GM18861 (cell line): ENCODE results near the gene CTCF.

Source experiments
- ATAC-seq: cut with Tn5 transposase; IDR thresholded peaks from one replicate; pipeline ENCODE4 v1.9.1; 2021; ENCODE audit not compliant: unreplicated experiment

The CTCF gene

GRCh38 chr16:67593288-67593687 is 31.0 kb downstream of the CTCF start:
- no peak for ATAC-seq

DNA sequence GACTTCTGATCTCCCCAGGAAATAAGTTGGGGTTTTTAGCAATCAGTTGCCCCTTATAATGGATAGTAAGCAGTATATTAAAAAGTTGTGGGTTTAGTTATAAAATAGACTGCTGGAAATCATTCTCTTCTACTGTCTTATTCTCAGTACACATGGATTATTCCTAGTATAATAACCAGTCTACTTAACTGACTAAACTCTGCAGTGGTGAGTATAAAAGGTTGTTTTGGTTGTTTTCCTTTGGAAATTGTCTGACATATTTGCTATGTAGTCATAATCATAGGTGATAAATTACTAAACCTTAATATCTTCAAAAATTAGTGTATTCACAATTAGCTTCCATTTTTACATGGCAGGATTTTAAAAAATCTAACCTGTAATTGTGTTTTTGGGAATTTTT is 31.4 kb downstream of the CTCF start:
- ATAC-seq: no peak

DNA sequence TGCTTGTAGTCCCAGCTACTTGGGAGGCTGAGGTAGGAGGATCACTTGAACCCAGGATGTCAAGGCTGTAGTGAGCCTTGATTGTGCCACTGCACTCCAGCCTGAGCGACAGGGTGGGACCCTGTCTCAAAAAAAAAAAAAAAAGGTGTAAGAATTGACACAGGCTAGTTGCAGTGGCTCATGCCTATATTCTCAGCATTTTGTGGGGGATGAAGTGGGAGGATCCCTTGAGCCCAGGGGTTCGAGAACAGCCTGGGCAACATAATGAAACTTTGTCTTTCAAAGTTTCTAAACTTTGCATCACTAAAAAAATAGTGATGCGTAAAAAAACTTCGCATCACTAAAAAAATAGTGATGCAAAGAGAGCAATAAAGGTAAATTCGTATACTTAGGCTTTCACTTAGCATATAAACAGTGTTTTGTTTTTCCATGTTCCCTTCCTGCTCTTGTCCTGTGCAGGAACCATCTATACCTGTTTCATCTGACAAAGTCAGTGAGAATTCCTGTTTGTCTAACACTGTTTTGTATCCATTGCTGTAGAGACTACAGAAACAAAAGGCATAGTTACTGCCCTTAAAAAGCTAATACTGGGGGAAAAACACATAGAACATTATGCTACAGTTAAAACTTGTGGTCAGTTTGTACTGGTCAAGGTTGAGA is 32.1 kb downstream of the CTCF start:
- ATAC-seq: no peak

- no peak for ATAC-seq
These were observed 32.6 kb downstream of the CTCF start for GRCh38 chr16:67594956-67595355.

DNA sequence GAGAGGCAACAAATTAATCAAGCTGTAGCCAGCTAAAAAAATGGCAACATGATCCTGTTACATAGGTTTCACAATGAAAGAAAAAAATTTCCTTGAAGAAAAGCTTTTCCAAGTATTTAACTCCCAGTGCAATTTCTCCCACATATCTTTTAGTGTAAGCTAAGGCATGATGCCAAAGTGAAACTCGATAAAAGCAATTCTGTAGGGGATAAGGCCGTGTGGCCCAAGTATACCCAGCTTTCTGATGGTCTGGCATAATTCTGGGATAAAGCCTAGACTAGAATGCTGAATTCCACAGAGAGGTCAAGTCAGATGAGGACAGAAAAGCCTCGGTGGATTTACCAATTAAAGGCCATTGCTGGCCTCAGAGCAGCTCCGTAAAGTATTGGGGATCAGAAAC is 36.2 kb downstream of the CTCF start:
- no peak for ATAC-seq

GRCh38 chr16:67605641-67606040 is 43.3 kb downstream of the CTCF start:
- no peak for ATAC-seq

- ATAC-seq: no peak
These were observed 44.3 kb downstream of the CTCF start for GRCh38 chr16:67606632-67607031.

GRCh38 chr16:67608364-67608763 is 46.0 kb downstream of the CTCF start:
- ATAC-seq: no peak

- ATAC-seq: no peak
These were observed 51.5 kb downstream of the CTCF start for GRCh38 chr16:67613808-67614207.

- no peak for ATAC-seq
These were observed 65.9 kb downstream of the CTCF start for GRCh38 chr16:67628216-67628615.

DNA sequence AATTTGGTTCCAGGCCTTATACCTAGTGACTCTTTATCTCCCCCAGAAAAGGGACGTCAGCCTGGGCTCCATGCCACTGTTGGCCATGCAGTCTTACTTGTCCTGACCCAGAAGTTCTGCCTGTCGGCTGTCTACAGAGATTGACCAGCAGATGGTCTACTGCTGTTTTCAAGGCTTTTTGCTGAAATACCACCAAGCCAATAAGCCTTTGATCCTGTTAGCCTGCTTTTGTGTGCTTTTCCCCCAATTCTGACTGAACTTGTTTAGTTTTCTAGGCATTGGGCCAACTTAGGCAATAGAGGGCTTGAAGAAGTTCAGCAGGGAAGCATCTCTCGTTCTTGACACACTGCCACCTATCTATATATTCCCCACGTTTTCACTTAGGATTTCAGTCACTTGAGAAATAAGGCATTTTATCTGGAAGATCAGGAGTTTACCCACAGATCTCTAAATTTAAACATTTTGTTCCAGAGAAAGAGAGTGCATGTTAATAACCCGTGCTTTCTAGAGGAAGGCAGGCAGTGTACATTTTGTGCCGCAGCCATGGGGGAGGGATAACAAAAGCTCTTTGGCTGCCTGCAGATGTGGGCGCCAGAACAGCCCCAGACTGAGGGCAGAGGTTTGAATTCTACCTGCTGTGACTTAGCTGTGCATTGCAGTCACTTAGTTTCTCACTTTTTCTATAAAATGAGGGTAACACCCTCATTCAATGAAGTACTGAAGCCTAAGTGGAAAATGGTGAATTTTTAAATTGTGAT is 70.3 kb downstream of the CTCF start:
- no peak for ATAC-seq

GRCh38 chr16:67636713-67637112 is 74.4 kb downstream of the CTCF start:
- no peak for ATAC-seq

DNA sequence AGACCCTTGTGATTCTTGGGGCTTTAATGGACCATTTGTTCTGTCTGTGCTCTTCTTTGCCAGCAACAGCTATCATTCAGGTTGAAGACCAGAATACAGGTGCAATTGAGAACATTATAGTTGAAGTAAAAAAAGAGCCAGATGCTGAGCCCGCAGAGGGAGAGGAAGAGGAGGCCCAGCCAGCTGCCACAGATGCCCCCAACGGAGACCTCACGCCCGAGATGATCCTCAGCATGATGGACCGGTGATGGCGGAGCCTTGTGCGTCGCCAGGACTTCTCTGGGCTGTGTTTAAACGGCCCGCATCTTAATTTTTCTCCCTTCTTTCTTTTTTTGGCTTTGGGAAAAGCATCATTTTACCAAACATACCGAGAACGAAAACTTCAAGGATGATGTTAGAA is 75.3 kb downstream of the CTCF start:
- ATAC-seq: no peak

GRCh38 chr16:67641779-67642708 is 79.7 kb downstream of the CTCF start:
- ATAC-seq: no peak

- ATAC-seq: no peak
These were observed 81.7 kb downstream of the CTCF start for GRCh38 chr16:67644038-67644437.

DNA sequence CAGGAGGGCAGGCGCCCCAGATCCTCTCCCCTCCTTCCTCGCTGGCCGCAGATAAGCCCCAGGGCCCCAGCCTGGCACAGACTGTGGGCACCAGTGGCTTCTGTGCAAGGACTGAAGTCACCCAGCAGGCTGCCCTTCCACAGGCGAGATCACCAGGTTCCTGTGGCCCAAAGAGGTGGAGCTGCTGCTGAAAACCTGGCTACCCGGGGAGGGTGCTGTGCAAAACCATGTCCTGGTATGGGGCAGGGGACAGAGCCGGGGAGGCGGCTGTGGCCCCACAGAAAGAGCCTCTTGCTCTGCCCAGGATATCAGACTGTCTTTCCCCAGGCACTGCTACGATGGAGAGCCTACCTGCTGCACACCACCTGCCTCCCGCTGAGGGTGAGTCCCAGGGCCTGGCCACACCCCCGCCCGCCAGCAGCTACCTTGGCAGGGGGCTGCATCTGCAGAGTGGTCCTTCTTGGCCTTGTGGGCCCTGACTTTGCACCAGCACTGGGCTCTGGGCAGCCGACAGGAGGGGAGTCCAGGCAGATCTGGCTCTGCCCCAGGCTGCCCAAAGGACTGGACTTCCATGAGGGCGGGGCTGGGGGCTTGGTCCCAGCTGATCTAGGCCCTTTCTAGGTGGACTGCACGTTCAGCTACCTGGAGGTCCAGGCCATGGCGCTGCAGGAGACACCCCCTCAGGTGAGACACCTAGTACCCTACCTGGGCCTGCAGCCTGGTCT is 83.2 kb downstream of the CTCF start:
- ATAC-seq: no peak

DNA sequence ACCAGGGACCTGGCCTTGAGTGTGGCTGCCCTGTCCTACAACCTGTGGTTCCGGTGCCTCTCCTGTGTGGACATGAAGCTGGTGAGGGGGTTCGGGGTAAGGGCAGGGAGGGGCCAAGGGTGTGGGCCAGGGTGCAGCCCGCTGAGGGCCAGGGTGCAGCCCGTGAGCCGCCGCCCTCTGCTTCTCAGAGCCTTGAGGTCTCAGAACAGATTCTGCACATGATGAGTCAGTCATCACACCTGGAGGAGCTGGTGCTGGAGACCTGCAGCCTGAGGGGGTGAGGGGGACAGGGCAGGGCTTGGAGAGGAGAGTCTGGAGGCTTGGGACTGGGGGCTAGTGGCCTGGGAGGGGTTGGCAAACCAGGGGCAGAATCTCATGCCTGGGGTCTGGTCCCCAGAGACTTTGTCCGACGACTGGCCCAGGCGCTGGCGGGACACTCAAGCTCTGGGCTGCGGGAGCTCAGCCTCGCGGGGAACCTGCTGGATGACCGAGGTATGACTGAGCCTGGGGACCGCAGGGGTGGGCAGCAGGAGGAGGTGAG is 84.9 kb downstream of the CTCF start:
- ATAC-seq: no peak

GRCh38 chr16:67647681-67648080 is 85.4 kb downstream of the CTCF start:
- no peak for ATAC-seq

DNA sequence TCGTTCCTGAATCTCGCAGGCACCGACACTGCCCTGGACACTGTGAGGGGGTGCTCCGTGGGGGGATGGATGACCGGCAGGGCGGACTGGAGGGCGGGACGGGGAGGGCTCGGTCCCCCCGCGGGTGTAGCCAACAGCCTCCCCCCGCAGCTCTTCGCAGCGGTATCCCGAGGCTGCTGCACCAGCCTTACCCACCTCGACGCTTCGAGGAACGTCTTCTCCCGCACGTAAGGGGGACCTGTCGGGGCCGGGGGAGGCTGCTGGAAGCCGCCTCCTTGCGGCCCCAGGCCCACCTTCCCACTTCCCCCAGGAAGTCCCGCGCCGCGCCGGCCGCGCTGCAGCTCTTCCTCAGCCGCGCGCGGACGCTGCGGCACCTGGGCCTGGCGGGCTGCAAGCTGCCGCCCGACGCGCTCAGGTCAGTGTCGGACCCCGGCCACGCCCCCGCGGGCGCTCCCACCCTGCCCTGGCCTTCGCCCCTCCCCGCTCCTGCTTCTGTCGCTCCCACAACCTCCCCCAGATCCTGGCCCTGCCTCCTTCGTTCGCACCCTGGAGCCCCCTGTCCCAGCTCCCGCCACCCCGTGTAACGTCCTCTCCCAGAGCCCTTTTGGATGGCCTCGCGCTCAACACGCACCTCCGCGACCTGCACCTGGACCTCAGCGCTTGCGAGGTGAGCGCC is 85.9 kb downstream of the CTCF start:
- ATAC-seq: no peak

- ATAC-seq: no peak
These were observed 86.6 kb downstream of the CTCF start for GRCh38 chr16:67648764-67649407.
